AG09319 (cell line): Measurements from ENCODE around the gene ACBD4.

Experiments used
- DNase-seq: peaks from one replicate; pipeline ENCODE4 v3.0.0-alpha.2; 2010; ENCODE audit warnings: low read depth; ENCODE audit errors: extremely low read depth
- TF ChIP-seq, protein P1 (sequence below): IDR thresholded peaks from 2 replicates; pipeline ENCODE4 v1.5.1; 2011; ENCODE audit warnings: low read depth, mild to moderate bottlenecking, inconsistent platforms, low read length, moderate library complexity

Gene ACBD4

DNA sequence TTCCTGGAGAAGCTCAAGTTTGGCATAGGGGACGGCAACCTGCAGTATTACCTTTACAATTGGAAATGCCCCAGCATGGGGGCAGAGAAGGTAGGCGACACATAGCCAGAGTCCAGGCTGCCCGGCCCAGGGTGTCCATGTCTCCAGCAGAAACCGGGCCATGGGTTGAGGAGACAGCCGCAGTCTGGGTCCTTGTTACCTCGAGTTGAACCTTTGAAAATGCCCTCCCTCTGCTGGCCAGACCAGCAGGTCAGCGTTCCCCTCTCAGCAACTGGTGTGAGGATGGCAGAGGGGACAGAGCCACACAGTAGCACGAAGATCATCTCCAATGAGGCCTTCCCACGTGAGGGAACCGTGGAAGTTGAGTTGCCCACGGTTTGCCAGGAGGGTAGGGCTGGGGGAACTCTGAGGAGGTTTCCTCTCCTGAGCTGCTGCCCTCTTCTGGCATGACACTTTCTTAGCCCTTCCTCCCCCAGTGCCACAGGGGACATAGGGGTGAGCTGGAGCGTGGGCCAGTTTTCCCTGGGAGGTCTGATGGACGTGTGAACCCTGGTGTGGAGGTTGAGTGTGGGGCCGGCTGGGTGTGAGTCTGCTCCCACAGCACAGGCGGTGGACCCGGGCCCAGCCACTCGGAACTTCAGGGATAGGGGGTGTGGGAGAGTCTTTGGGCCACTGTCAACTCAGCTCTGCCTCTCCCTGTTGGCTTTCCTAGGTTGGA lies 30.4 kb upstream of the ACBD4 start:
- DNase-seq = no peak
- TF ChIP-seq, protein P1, sequence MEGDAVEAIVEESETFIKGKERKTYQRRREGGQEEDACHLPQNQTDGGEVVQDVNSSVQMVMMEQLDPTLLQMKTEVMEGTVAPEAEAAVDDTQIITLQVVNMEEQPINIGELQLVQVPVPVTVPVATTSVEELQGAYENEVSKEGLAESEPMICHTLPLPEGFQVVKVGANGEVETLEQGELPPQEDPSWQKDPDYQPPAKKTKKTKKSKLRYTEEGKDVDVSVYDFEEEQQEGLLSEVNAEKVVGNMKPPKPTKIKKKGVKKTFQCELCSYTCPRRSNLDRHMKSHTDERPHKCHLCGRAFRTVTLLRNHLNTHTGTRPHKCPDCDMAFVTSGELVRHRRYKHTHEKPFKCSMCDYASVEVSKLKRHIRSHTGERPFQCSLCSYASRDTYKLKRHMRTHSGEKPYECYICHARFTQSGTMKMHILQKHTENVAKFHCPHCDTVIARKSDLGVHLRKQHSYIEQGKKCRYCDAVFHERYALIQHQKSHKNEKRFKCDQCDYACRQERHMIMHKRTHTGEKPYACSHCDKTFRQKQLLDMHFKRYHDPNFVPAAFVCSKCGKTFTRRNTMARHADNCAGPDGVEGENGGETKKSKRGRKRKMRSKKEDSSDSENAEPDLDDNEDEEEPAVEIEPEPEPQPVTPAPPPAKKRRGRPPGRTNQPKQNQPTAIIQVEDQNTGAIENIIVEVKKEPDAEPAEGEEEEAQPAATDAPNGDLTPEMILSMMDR = no peak; the same call in 1 of the 2 replicates

DNA sequence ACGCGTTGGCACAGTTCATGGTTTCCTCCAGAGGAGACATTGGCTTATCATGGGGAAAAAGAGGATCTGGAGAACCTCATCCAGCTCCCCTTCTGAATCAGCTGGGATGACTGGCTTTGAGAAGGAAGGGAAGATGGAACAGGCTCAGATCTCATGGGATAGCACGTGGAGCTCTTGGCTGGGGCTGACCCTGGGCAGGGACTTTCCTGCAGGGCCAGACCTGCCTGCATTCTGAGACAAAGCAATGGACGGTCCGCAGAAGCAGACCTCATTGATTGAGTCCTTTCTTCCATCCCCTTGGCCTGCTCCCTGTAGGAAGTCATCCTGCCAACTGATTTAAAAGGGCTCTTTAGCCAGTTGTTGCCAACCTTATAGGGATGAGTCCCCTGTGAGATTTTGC lies 29.4 kb upstream of the ACBD4 start:
- no peak for DNase-seq
- TF ChIP-seq, protein P1 = no peak

DNA sequence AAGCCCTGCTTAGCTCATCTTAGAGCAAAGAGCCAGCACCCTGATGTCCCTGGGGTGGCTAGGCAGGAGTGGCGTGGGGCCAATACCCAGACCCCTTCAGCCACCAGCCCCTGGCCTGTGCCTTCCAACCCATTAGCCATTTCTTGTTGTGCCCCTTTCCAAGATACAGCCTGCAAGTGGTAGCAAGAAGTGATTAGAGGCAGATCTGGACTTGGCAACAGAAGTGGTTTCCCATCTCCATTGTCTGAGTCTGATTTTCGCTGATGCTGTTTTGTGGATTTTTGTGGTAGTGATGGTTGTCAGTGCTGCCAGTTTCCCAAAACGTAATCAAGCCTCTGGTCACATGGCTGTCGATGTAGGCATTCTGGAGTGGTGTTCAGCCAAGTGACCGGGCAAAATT lies 28.9 kb upstream of the ACBD4 start:
- TF ChIP-seq, protein P1 = no peak
- DNase-seq = no peak

DNA sequence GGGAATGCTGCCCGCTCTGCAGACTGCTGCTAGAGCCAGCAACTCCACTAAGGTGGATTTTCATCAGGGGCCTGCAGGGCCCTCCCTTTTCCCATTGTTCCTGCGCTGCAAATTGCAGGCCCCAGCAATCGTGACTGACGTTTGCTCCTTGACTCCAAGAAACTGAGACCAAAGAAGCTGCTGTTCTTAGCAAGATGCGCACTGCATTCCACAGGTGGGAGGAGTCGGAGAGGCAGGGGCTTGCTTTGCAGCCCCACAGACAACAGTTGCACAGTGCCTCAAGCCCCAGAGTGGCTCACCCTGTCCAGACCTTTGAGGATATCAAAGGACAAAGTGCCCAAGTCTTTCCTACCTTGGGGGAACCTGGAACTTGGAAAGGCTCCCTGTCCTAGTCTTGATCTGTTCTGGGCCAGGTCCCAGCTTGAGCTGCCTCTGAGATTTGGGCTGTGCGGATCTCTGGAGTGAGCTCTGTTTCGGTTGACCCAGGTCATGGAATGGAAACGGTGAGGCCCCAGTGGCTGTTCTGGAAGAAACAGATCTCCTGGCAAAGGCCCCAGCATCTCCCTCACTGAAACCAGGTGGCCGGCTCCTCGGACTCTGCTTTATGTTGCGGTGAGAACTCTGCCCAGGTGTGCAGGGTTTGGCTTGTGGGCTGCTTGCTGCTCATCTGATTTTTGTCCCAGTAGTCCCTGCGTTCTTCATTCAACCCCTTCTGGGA lies 28.0 kb upstream of the ACBD4 start:
- no peak for DNase-seq
- TF ChIP-seq, protein P1 = no peak

DNA sequence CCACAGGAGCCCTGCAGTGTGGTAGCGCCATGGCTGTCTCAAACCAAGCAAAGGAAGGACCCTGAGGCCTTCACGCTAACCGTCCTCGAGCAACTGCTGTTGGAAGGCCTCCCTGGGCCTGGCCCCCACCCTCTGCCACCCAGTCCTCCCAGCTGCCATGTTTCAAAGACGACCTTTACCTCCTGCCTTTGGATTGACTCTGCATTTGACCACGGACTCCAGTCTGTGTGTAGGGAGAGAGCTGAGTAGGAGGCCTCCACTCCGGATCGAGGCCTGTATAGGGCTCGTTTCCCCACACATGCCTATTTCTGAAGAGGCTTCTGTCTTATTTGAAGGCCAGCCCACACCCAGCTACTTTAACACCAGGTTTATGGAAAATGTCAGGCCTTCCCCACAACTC lies 27.4 kb upstream of the ACBD4 start:
- DNase-seq = no peak
- TF ChIP-seq, protein P1 = no peak

DNA sequence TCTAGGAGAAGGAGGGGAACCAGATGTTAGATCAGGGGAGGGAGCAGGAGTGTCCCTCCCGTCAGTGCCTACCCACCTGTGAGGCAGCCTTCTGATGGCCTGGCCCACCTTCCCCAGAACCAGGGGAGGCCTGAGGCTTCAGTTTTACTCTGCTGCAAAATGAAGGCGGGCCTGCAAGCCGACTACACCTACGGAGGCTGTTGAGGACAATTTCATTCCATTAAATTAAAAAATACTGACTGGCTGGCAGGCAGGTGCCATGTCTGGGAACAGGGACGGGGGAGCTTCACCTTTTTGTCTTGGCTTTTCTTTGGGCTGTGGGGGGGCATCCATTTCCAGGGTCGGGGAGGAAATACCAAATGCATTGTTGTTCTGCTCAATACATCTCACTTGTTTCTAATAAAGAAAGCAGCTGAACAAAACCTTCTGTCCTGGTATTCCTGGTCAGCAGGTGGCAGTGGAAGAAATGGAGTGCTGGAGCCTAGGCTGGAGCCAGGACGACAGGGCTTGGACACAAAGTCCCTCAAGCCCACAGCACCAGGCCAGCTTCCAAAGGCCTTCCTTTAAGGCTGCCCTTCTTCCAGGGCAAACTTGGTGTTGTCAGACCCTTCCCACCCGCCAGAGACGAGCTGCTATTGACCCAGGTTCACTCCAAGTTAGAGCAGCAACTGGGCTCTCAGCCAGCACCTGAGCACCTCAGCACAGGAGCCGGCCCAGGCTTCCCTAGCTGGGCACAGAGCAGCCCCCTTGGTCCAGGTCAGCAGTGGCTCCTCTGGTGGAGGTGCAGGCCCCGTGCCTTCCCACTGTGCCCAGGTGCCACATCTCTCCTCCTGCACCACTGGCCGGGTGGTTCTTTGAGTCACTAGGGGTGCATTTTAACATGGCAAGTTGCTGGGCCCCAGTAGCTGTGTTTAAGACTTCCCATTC lies 26.6 kb upstream of the ACBD4 start:
- TF ChIP-seq, protein P1 = no peak
- DNase-seq = no peak
